OCI-LY1 (cell line): ENCODE data around the gene ACER3.

ENCODE experiments used
- H2AFZ ChIP-seq: fragments of 200-600 bp; sonication (generic), shearing (Covaris generic); 2 replicates; pipeline ENCODE4 v1.6.0; 2014; ENCODE audit warnings: antibody characterized with exemption, mild to moderate bottlenecking, low read length
- H3F3A ChIP-seq: fragments of 200-600 bp; sonication (generic), shearing (Covaris generic); 2 replicates; pipeline ENCODE4 v1.6.0; 2014; ENCODE audit warnings: mild to moderate bottlenecking, antibody characterized with exemption, low read length, moderate library complexity; ENCODE audit not compliant: insufficient read depth
- H3K27ac ChIP-seq: fragments of 200-600 bp; sonication (generic); 2 replicates; pipeline ENCODE4 v1.5.1; 2014; ENCODE audit warnings: low read length, mixed run types, mild to moderate bottlenecking, low read depth; ENCODE audit not compliant: poor library complexity, severe bottlenecking
- H3K27me3 ChIP-seq: fragments of 200-600 bp; sonication (generic); 2 replicates; pipeline ENCODE4 v1.6.0; 2014; ENCODE audit warnings: antibody characterized with exemption, mild to moderate bottlenecking, low read length, moderate library complexity; ENCODE audit not compliant: insufficient read depth
- H3K36me3 ChIP-seq: fragments of 200-600 bp; sonication (generic); 2 replicates; pipeline ENCODE4 v1.6.1; 2014; ENCODE audit warnings: mild to moderate bottlenecking, antibody characterized with exemption, low read length, moderate library complexity, mixed read lengths; ENCODE audit not compliant: insufficient read depth
- H3K4me1 ChIP-seq: fragments of 200-600 bp; sonication (generic); 2 replicates; pipeline ENCODE4 v1.5.1; 2014; ENCODE audit warnings: mild to moderate bottlenecking, low read length, moderate library complexity; ENCODE audit not compliant: insufficient read depth, severe bottlenecking
- H3K4me2 ChIP-seq: fragments of 200-600 bp; sonication (generic), shearing (Covaris generic); 2 replicates; pipeline ENCODE4 v1.6.1; 2014; ENCODE audit warnings: low read length
- H3K4me3 ChIP-seq: fragments of 200-600 bp; sonication (generic); 2 replicates; pipeline ENCODE4 v1.5.1; 2014; ENCODE audit warnings: low read length, low read depth, mild to moderate bottlenecking, mixed read lengths; ENCODE audit not compliant: poor library complexity, severe bottlenecking
- H3K79me2 ChIP-seq: fragments of 200-600 bp; shearing (Covaris generic); 2 replicates; pipeline ENCODE4 v1.6.1; 2016; ENCODE audit warnings: mixed run types, low read length, mixed read lengths; ENCODE audit not compliant: insufficient read depth
- H3K9ac ChIP-seq: fragments of 200-600 bp; sonication (generic), shearing (Covaris generic); 2 replicates; pipeline ENCODE4 v1.6.1; 2014; ENCODE audit warnings: mild to moderate bottlenecking, low read length, mixed read lengths
- H3K9me2 ChIP-seq: fragments of 200-600 bp; sonication (generic), shearing (Covaris generic); 2 replicates; pipeline ENCODE4 v1.6.1; 2014; ENCODE audit warnings: low read depth, mild to moderate bottlenecking, low read length, mixed read lengths
- H3K9me3 ChIP-seq: fragments of 200-600 bp; shearing (Covaris generic); 2 replicates; pipeline ENCODE4 v1.6.1; 2014; ENCODE audit warnings: low read length, mixed read lengths
- H4K20me1 ChIP-seq: fragments of 200-600 bp; sonication (generic), shearing (Covaris generic); 2 replicates; pipeline ENCODE4 v1.6.0; 2016; ENCODE audit warnings: mild to moderate bottlenecking, low read length; ENCODE audit not compliant: insufficient read depth
- EZH2 ChIP-seq: fragments of 200-600 bp; sonication (generic), shearing (Covaris generic); IDR thresholded peaks from 2 replicates; pipeline ENCODE4 v1.8.0; 2017; ENCODE audit warnings: borderline replicate concordance, mixed run types, mild to moderate bottlenecking, antibody characterized with exemption, low read length, moderate library complexity, mixed read lengths
- TF ChIP-seq, protein P1 (sequence below): fragments of 200-600 bp; sonication (generic), shearing (Covaris generic); IDR thresholded peaks from 2 replicates; pipeline ENCODE4 v1.5.1; 2017; ENCODE audit warnings: mild to moderate bottlenecking, antibody characterized with exemption, low read length, moderate library complexity, mixed read lengths

ACER3 gene

DNA sequence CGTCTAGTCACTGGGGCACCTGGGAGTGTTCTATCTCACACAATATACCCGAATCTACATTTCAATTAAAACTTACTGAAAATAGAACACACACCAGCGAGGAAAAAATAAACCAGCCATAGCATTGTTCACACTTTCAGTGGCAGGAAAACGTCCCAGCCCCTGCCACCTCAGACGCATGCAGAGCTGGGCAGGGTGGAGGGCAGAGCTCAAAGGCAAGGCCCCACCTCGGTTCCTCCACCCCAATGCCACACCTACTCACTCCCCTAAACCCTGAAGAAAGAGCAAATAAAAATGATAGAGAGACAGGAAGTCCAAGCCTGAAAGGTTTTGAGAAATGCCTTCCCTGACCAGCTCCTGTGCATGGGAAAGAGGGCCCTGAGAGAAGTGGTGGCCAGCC is 188.3 kb downstream of the ACER3 start:
- no peaks in the 10 kb centered on the region for H3K9me2 ChIP-seq
- H3F3A ChIP-seq = no peaks in the 10 kb centered on the region
- no peak overlapping the region for H3K4me2 ChIP-seq
- H3K9ac ChIP-seq = no peak overlapping the region
- no peaks in the 10 kb centered on the region; the same call in 1 of the 2 replicates for H3K27me3 ChIP-seq
- H3K27ac ChIP-seq = no peak overlapping the region
- no peaks in the 10 kb centered on the region for H4K20me1 ChIP-seq
- H3K79me2 ChIP-seq = no peaks in the 10 kb centered on the region
- H3K36me3 ChIP-seq = no peaks in the 10 kb centered on the region
- H3K4me1 ChIP-seq = peaks cover 5% of the 10 kb centered on the region
- no peak overlapping the region for H2AFZ ChIP-seq
- H3K4me3 ChIP-seq = no peak overlapping the region
- TF ChIP-seq, protein P1, sequence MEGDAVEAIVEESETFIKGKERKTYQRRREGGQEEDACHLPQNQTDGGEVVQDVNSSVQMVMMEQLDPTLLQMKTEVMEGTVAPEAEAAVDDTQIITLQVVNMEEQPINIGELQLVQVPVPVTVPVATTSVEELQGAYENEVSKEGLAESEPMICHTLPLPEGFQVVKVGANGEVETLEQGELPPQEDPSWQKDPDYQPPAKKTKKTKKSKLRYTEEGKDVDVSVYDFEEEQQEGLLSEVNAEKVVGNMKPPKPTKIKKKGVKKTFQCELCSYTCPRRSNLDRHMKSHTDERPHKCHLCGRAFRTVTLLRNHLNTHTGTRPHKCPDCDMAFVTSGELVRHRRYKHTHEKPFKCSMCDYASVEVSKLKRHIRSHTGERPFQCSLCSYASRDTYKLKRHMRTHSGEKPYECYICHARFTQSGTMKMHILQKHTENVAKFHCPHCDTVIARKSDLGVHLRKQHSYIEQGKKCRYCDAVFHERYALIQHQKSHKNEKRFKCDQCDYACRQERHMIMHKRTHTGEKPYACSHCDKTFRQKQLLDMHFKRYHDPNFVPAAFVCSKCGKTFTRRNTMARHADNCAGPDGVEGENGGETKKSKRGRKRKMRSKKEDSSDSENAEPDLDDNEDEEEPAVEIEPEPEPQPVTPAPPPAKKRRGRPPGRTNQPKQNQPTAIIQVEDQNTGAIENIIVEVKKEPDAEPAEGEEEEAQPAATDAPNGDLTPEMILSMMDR = no peak
- no peak for TF ChIP-seq EZH2
- H3K9me3 ChIP-seq = no peaks in the 10 kb centered on the region

- no peak overlapping the region for H3K4me3 ChIP-seq
- no peak overlapping the region for H2AFZ ChIP-seq
Observed at GRCh38 chr11:77051511-77051910, 190.8 kb downstream of the ACER3 start.

GRCh38 chr11:77052518-77052917 is 191.8 kb downstream of the ACER3 start:
- no peaks in the 10 kb centered on the region for H3K4me1 ChIP-seq
- peaks cover 3% of the 10 kb centered on the region; the same call in 1 of the 2 replicates for H3K9me3 ChIP-seq
- no peak overlapping the region for H3K9ac ChIP-seq
- no peaks in the 10 kb centered on the region for H3K27me3 ChIP-seq
- no peaks in the 10 kb centered on the region for H3F3A ChIP-seq
- H3K79me2 ChIP-seq = no peaks in the 10 kb centered on the region
- H3K4me3 ChIP-seq = no peak overlapping the region
- H2AFZ ChIP-seq = no peak overlapping the region
- H3K27ac ChIP-seq = no peak overlapping the region
- H3K4me2 ChIP-seq = no peak overlapping the region
- no peaks in the 10 kb centered on the region for H4K20me1 ChIP-seq
- no peaks in the 10 kb centered on the region for H3K9me2 ChIP-seq
- no peak for TF ChIP-seq EZH2
- TF ChIP-seq, protein P1 = no peak
- no peaks in the 10 kb centered on the region; the same call in 1 of the 2 replicates for H3K36me3 ChIP-seq

More at GRCh38 chr11:77051511-77051910, 190.8 kb downstream of the ACER3 start:
- no peak overlapping the region for H3K9ac ChIP-seq
- H3K27me3 ChIP-seq = no peaks in the 10 kb centered on the region
- H3K9me3 ChIP-seq = peaks cover 3% of the 10 kb centered on the region; the same call in 1 of the 2 replicates
- H3K36me3 ChIP-seq = no peaks in the 10 kb centered on the region
- TF ChIP-seq, protein P1 = no peak
- TF ChIP-seq EZH2 = no peak
- no peaks in the 10 kb centered on the region for H3K9me2 ChIP-seq
- H3K27ac ChIP-seq = no peak overlapping the region
- H3K4me1 ChIP-seq = peaks cover 5% of the 10 kb centered on the region
- H4K20me1 ChIP-seq = no peaks in the 10 kb centered on the region
- no peaks in the 10 kb centered on the region for H3F3A ChIP-seq
- no peaks in the 10 kb centered on the region for H3K79me2 ChIP-seq
- no peak overlapping the region for H3K4me2 ChIP-seq
